ENCODE results near the gene RRP9.
"Not testable (repeated sequence)": the region's sequence is repeated elsewhere in the genome, so short reads cannot be mapped to it uniquely, and the experiment has no call there.

The RRP9 gene, protein sequence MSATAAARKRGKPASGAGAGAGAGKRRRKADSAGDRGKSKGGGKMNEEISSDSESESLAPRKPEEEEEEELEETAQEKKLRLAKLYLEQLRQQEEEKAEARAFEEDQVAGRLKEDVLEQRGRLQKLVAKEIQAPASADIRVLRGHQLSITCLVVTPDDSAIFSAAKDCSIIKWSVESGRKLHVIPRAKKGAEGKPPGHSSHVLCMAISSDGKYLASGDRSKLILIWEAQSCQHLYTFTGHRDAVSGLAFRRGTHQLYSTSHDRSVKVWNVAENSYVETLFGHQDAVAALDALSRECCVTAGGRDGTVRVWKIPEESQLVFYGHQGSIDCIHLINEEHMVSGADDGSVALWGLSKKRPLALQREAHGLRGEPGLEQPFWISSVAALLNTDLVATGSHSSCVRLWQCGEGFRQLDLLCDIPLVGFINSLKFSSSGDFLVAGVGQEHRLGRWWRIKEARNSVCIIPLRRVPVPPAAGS

GRCh38 chr3:51941798-51942602 lies at the start of gene RRP9, which contains the start of gene PARP3:
Gene RRP9, minus strand, starts transcription at chr3:51941904. Its CDS starts 37 bp downstream, at chr3:51941867.
Gene PARP3, plus strand, starts transcription at chr3:51942363. Its CDS starts 993 bp downstream, at chr3:51943356.
- peak; percentile 98 for TF ChIP-seq CTCF (IDR thresholded peaks at IDR 0.05; ENCODE audit: insufficient read depth, low read depth, low read length, missing control alignments)
- DNase-seq (ENCODE audit: low read depth) = peak; percentile 100
- peak within 1 kb of the TSS; percentile 82 for H3K4me3 ChIP-seq (ENCODE audit: low read length)

GRCh38 chr3:51990501-51990971 lies 48.8 kb upstream of the RRP9 start:
- not testable (repeated sequence) for H3K4me3 ChIP-seq (ENCODE audit: low read length); DNase-seq (ENCODE audit: low read depth)

GRCh38 chr3:51988286-51989146 lies 46.8 kb upstream of the RRP9 start:
- no peak for TF ChIP-seq CTCF (IDR thresholded peaks at IDR 0.05; ENCODE audit: insufficient read depth, low read depth, low read length, missing control alignments)
- H3K4me3 ChIP-seq (ENCODE audit: low read length) = no peak overlapping the region
- DNase-seq (ENCODE audit: low read depth) = no peak

DNA sequence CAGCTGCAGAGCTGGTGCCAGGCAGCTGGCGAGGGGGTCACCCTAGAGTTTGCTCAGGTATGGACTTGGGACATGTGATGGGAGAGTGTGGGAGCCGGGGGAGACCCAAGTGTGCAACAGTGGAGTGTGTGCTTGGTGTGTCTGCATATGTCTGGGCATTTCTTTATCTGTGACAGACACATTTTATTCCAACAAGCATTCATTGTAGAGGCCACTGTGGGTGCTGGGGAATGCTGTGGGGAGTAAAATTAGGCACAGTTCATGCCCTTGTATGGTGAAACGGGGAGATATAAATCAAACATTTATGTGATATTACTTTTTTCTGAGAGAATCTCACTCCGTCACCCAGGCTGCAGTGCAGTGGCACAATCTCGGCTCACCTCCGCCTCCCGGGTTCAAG lies 45.9 kb upstream of the RRP9 start:
- TF ChIP-seq CTCF (IDR thresholded peaks at IDR 0.05; ENCODE audit: insufficient read depth, low read depth, low read length, missing control alignments) = no peak
- no peak overlapping the region for H3K4me3 ChIP-seq (ENCODE audit: low read length)
- no peak for DNase-seq (ENCODE audit: low read depth)

DNA sequence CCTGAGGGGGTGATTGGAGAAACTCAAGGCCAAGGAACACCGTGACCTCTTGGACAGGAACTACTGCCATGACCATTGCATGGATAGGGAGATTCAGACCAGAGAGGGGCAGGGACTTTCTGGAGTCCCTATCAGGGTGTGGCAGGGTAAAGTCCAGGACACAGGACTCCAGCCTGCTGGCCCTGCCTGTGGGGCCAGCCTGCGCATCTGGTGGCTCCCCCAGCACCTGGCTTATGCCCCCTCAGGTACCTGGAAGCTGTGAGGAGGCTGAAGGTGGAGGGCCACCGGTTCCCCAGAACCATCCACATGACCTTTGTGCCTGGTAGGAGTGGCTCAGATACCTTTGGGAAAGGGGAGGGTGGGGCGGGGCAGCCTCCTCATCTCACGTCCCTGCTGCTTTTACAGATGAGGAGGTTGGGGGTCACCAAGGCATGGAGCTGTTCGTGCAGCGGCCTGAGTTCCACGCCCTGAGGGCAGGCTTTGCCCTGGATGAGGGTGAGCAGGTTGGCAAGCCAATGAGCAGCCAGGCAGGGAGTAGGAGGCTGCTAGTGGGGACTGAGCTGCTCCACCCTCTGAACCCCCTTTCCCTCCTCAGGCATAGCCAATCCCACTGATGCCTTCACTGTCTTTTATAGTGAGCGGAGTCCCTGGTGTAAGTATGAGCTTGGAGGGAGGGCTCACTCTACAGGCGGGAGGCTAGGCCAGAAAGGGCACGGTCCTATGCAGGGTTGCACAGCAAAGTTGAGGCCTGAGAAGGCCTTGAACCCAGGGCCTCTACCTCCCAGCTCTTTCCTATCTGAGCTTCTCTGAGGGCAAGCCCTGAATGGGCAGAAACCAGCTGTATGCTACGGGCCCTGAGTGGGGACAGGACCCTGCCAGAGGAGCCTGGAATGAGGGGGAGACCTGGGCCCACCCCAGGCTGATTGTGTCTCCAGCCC lies 44.6 kb upstream of the RRP9 start:
- H3K4me3 ChIP-seq (ENCODE audit: low read length) = no peak overlapping the region
- DNase-seq (ENCODE audit: low read depth) = no peak
- TF ChIP-seq CTCF (IDR thresholded peaks at IDR 0.05; ENCODE audit: insufficient read depth, low read depth, low read length, missing control alignments) = no peak

- DNase-seq (ENCODE audit: low read depth) = no peak
- H3K4me3 ChIP-seq (ENCODE audit: low read length) = no peak overlapping the region
- no peak for TF ChIP-seq CTCF (IDR thresholded peaks at IDR 0.05; ENCODE audit: insufficient read depth, low read depth, low read length, missing control alignments)
These were observed 43.4 kb upstream of the RRP9 start for GRCh38 chr3:51985063-51985462.

Measured in epithelial cell of esophagus (primary cell).